ENCODE measurements around the gene MYO1E. TPM values are rescaled to one million over a fixed set of nuclear protein-coding genes. Genes with fewer than 3 reads are reported as not detected.

Gene MYO1E
- total and polyA plus RNA-seq, 2 of the 8 experiments (the other 6 are each of a cell fraction or from before 2014, with no cell fraction given): 19.6 to 142 TPM

DNA sequence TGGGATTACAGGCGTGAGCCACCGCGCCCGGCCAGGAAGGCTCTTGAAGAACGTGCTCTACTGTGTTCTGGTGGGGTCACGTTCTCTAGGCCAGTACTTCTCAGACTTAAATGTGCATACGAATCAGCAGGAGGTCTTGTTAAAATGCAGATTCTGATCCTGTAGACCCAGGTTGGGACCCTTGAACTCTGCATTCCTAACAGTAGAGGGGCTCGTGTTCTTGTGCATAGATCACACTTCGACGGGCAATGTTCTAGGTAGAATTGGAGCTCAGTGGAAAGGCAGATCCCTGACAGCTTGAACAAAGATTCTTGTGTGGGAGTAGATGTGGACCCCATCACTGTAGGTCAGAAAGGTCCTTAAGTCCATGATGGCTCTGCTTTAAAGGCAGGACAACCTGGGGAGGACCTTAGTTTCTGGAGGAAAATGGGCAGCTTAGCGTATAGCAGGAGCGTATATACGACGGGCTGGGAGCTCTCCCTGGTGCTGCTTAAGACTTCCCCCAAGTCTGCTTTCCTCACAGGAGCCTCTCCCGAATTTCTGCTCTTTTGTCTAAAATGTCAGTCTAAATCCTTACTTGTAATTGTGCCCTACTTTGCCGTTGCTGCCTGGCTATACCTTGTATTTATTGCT lies 48.4 kb upstream of the MYO1E start:
- H3K27me3 ChIP-seq (replicated peaks in 1 of 4; ENCODE audit: control insufficient read depth in 3 of 4, extremely low read depth in 1 of 4, insufficient read depth in 3 of 4, low read length in 3 of 4): no peaks in the 10 kb centered on the region; a peak in 1 of 7 replicates
- H4K20me1 ChIP-seq (replicated peaks in 1 of 2; ENCODE audit: control insufficient read depth in 1 of 2, insufficient read depth in 2 of 2, low read length in 2 of 2): no peaks in the 10 kb centered on the region
- TF ChIP-seq, protein P1, sequence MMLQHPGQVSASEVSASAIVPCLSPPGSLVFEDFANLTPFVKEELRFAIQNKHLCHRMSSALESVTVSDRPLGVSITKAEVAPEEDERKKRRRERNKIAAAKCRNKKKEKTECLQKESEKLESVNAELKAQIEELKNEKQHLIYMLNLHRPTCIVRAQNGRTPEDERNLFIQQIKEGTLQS (IDR thresholded peaks at IDR 0.05; ENCODE audit: insufficient read depth, low read depth, low read length): no peak
- no peak for TF ChIP-seq CBX5 (IDR thresholded peaks at IDR 0.05; ENCODE audit: low read depth, low read length)
- no peak for TF ChIP-seq CEBPB (IDR thresholded peaks at IDR 0.05; ENCODE audit: low read depth, low read length)
- TF ChIP-seq HDAC6 (IDR thresholded peaks at IDR 0.05; ENCODE audit: low read depth, low read length): no peak
- TF ChIP-seq ZNF274 (IDR thresholded peaks at IDR 0.05; ENCODE audit: borderline replicate concordance, extremely low read depth, low read length): no peak
- TF ChIP-seq POLR2AphosphoS5 (IDR thresholded peaks at IDR 0.05; ENCODE audit: low read depth, low read length): no peak
- TF ChIP-seq POLR2A (IDR thresholded peaks at IDR 0.05; ENCODE audit: control extremely low read depth in 1 of 2, low read depth in 2 of 2, low read length in 2 of 2): no peak
- TF ChIP-seq GTF2F1 (IDR thresholded peaks at IDR 0.05; ENCODE audit: borderline replicate concordance, low read depth, low read length): no peak
- TF ChIP-seq, protein P2, sequence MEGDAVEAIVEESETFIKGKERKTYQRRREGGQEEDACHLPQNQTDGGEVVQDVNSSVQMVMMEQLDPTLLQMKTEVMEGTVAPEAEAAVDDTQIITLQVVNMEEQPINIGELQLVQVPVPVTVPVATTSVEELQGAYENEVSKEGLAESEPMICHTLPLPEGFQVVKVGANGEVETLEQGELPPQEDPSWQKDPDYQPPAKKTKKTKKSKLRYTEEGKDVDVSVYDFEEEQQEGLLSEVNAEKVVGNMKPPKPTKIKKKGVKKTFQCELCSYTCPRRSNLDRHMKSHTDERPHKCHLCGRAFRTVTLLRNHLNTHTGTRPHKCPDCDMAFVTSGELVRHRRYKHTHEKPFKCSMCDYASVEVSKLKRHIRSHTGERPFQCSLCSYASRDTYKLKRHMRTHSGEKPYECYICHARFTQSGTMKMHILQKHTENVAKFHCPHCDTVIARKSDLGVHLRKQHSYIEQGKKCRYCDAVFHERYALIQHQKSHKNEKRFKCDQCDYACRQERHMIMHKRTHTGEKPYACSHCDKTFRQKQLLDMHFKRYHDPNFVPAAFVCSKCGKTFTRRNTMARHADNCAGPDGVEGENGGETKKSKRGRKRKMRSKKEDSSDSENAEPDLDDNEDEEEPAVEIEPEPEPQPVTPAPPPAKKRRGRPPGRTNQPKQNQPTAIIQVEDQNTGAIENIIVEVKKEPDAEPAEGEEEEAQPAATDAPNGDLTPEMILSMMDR (IDR thresholded peaks at IDR 0.05; ENCODE audit: control extremely low read depth in 1 of 3, insufficient read depth in 1 of 3, low read depth in 1 of 3, low read length in 3 of 3): peak in 1 of 3 experiments; percentile 77; a peak in 2 of 4 replicates
- TF ChIP-seq TBP (IDR thresholded peaks at IDR 0.05; ENCODE audit: low read depth, low read length): no peak
- TF ChIP-seq KDM5A (IDR thresholded peaks at IDR 0.05; ENCODE audit: low read length): no peak

More for the DNA sequence above, 48.4 kb upstream of the MYO1E start:
- DNase-seq (ENCODE audit: low read depth in 1 of 2, low spot score in 2 of 2) (peak; percentile 50 to 64), FAIRE-seq (peak; percentile 95)
- no peak overlapping the region for H2BK5ac ChIP-seq (ENCODE audit: low read depth, low read length)
- H3K79me1 ChIP-seq (ENCODE audit: low read depth, low read length): no peaks in the 10 kb centered on the region
- H3K4ac ChIP-seq (replicated peaks; ENCODE audit: insufficient read length, low read depth, low read length): no peak overlapping the region
- CTCF ChIA-PET (ENCODE audit: partially characterized antibody): interaction anchor here (0.6 to 2.6 kb wide), 21 partner anchors 8 to 491 kb away, joined by 3 to 14 read pairs (median 3); no protein-coding TSS in a partner anchor
- no peak overlapping the region for H2BK120ac ChIP-seq (replicated peaks; ENCODE audit: low read depth, low read length)
- H4K5ac ChIP-seq (ENCODE audit: insufficient read length, low read depth, low read length): no peak overlapping the region
- H3K23ac ChIP-seq (ENCODE audit: insufficient read length): no peak overlapping the region
- H3K36me3 ChIP-seq (ENCODE audit: control insufficient read depth in 2 of 4, insufficient read depth in 4 of 4, low read length in 3 of 4): no peaks in the 10 kb centered on the region
- H2BK15ac ChIP-seq (ENCODE audit: low read length): no peak overlapping the region
- H4K8ac ChIP-seq (ENCODE audit: extremely low read depth, insufficient read depth, low read length): no peak overlapping the region
- no peak overlapping the region for H2AFZ ChIP-seq (ENCODE audit: low read length)
- H4K91ac ChIP-seq (replicated peaks; ENCODE audit: insufficient read length, low read length): no peak overlapping the region
- no peak overlapping the region for H3K56ac ChIP-seq (replicated peaks; ENCODE audit: insufficient read length, low read depth, low read length)
- peaks cover 0 to 7% (median 2%) of the 10 kb centered on the region in 4 experiments; a peak in 2 of 7 replicates for H3K4me1 ChIP-seq (replicated peaks in 1 of 4; ENCODE audit: control insufficient read depth in 3 of 4, insufficient read depth in 4 of 4, low read length in 3 of 4)
- peak overlapping the region; percentile 52 to 55; a peak in 3 of 4 replicates for H3K4me2 ChIP-seq (ENCODE audit: insufficient read depth in 1 of 2, low read depth in 2 of 2, low read length in 2 of 2)
- no peak overlapping the region for H3K14ac ChIP-seq (ENCODE audit: insufficient read length)
- H3K9me3 ChIP-seq (ENCODE audit: insufficient read depth in 2 of 2, low read depth in 1 of 2, low read length in 1 of 2): no peaks in the 10 kb centered on the region
- H3K23me2 ChIP-seq (ENCODE audit: low read depth, low read length): no peaks in the 10 kb centered on the region
- no peak overlapping the region for H3K9ac ChIP-seq (replicated peaks in 1 of 4; ENCODE audit: extremely low read depth in 1 of 4, low read depth in 3 of 4, low read length in 3 of 4)
- POLR2A ChIA-PET (ENCODE audit: partially characterized antibody): interaction anchor here (0.6 to 1.5 kb wide), 2 partner anchors 14 to 186 kb away, joined by 3 read pairs; no protein-coding TSS in a partner anchor
- H2BK12ac ChIP-seq (ENCODE audit: low read depth, low read length): no peak overlapping the region
- WGBS, 2 experiments (ENCODE audit: extremely low coverage in 1 of 2, insufficient coverage in 1 of 2, insufficient read length in 1 of 2, insufficient replicate concordance in 2 of 2, low coverage in 1 of 2, low lambda C conversion rate in 2 of 2, missing lambda C conversion rate in 1 of 2): 33% methylated on average over 12 of the region's 16 CpGs; no CpG with 5 or more reads in 1 of the 2 experiments
- H2AK5ac ChIP-seq (ENCODE audit: low read depth, low read length): no peak overlapping the region
- H2BK20ac ChIP-seq (ENCODE audit: low read length): no peak overlapping the region
- H3K27ac ChIP-seq (ENCODE audit: low read depth, low read length): no peak overlapping the region
- no peaks in the 10 kb centered on the region for H3K79me2 ChIP-seq (ENCODE audit: control insufficient read depth in 1 of 2, insufficient read depth in 2 of 2, low read length in 2 of 2)
- H3K4me3 ChIP-seq (ENCODE audit: extremely low read depth in 1 of 4, insufficient read depth in 2 of 4, low read depth in 3 of 4, low read length in 4 of 4): no peak overlapping the region
- H3K18ac ChIP-seq (ENCODE audit: extremely low read depth, low read length): no peak overlapping the region
